Natural killer cell treated with Interleukin-12 subunit alpha and Interleukin-12 subunit beta and Interleukin-15 and Interleukin-18, amount 100 ng/mL, for 72 hours (primary cell): ENCODE results near the gene MEGF10. TPM values are rescaled to one million over a fixed set of nuclear protein-coding genes. Genes with fewer than 3 reads are reported as not detected.

Experiments
- ATAC-seq, 2 donors: fragments of 150-1000 bp; cut with Tn5 transposase in 1 of 2; sonication (Bioruptor Pico), chemical (Tn5 transposase) in 1 of 2; 2 replicates each; pipeline ENCODE4 v1.10.0; 2021
- DNase-seq: peaks from one replicate; pipeline ENCODE4 v3.0.0; 2022; ENCODE audit warnings: low spot score
- H3K27ac Mint-ChIP-seq, 2 donors: 1 replicate in 1 of 2; 2 replicates in 1 of 2; pipeline ENCODE4 v1.8.0; 2022; ENCODE audit warnings: mixed read lengths in 2 of 2, mild to moderate bottlenecking in 1 of 2, moderate library complexity in 1 of 2
- H3K27me3 Mint-ChIP-seq, 2 donors: 1 replicate in 1 of 2; 2 replicates in 1 of 2; pipeline ENCODE4 v1.8.0; 2022; ENCODE audit warnings: mixed read lengths in 2 of 2
- H3K36me3 Mint-ChIP-seq: one replicate; pipeline ENCODE4 v1.8.0; 2022; ENCODE audit warnings: mixed read lengths
- H3K4me1 Mint-ChIP-seq, 2 donors: 1 replicate in 1 of 2; 2 replicates in 1 of 2; pipeline ENCODE4 v1.8.0; 2022; ENCODE audit warnings: low read depth in 2 of 2, mixed read lengths in 2 of 2, mild to moderate bottlenecking in 1 of 2
- H3K4me3 Mint-ChIP-seq: one replicate; pipeline ENCODE4 v1.8.0; 2022; ENCODE audit warnings: mixed read lengths
- H3K9me3 Mint-ChIP-seq: 2 replicates; pipeline ENCODE4 v1.8.0; 2022; ENCODE audit warnings: mixed read lengths
- total RNA-seq, 2 donors: library from RNA; stranded (reverse); gene quantifications; one replicate each; pipeline ENCODE4 v1.2.3, GENCODE V29; 2022

MEGF10 gene
- total RNA-seq, 2 donors from 2014 or later: not detected

DNA sequence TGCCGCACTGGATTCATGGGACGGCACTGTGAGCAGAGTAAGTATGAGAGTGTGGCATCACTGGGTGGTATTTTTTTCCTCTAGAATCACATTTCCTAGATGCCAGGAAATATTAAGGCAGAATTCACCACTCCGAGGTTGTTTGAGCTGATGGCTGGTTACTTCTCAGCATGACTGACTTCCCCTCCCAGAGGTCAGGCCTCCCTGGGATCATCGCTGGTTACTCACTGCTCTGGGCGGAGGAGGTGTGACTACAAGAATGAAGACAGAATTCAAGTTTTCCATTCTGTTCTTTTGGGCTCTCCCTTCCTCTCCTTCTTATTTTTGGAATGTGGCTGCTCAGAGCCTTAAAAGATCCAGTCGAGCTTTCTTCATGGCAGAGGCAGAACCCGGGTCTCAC is 150.2 kb downstream of the MEGF10 start:
- no peaks in the 10 kb centered on the region for H3K9me3 Mint-ChIP-seq
- H3K27me3 Mint-ChIP-seq: peaks cover 5 to 24% of the 10 kb centered on the region in 2 donors
- H3K36me3 Mint-ChIP-seq: no peaks in the 10 kb centered on the region
- ATAC-seq (no peak), DNase-seq (no peak)
- H3K27ac Mint-ChIP-seq: no peak overlapping the region
- no peaks in the 10 kb centered on the region for H3K4me1 Mint-ChIP-seq
- no peak overlapping the region for H3K4me3 Mint-ChIP-seq

DNA sequence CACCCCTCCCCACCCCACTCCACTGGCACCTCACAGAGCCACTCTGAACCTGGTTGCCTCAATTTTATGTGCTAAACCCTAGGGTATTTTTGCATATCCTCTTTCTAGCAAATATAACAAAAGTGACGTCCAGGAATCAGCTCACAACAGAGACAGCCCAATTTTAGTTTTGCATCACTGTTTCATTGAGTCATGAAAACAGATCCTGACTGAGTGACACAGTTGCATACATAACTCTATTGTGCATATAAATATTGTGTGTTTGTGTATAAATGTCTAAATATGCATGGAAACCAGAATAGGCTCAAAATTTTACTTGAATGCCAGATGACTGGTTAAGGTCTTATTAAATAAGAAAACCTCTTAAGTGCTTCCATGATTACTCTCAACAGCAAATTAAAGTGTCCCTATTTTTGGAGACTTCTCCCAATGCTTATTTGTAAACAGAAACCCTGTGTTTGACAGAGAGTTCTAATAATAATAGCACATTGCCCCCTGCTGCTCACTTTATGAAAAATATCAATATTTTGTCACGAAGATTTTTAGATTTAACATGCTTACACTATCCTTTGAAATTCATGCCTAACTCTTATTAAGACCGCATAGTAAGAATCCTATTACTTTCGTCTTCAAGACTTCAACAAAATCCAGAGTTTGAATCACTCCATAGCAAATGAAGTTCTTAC is 151.3 kb downstream of the MEGF10 start:
- Mint-ChIP-seq H3K36me3 (no peaks in the 10 kb centered on the region), H3K4me3 (no peak overlapping the region), H3K27me3 (peaks cover 5 to 25% of the 10 kb centered on the region in 2 donors), H3K4me1 (no peaks in the 10 kb centered on the region), H3K9me3 (no peaks in the 10 kb centered on the region), H3K27ac (no peak overlapping the region)
- no peak for ATAC-seq
- no peak for DNase-seq

DNA sequence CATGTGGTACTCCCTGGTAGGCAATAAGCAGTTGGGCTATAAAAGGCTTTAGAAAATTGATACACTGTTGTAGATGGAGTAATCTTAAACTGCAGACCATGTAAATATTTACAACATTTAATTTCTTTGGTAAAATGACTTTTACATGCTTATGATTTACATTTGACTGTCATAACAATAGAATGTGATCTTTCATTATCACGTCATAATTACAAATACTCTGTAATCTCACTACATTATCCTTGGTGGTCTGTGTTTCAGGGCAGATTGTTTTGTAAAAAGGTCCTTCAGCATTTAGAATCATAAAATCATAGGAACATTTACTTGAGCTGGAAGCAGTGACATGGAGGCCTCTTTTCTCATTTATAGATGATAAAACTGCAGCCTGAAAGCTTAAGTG is 153.6 kb downstream of the MEGF10 start:
- no peak for DNase-seq
- Mint-ChIP-seq H3K27me3 (peaks cover 0 to 20% of the 10 kb centered on the region in 2 donors), H3K4me1 (no peaks in the 10 kb centered on the region), H3K9me3 (no peaks in the 10 kb centered on the region), H3K27ac (no peak overlapping the region), H3K4me3 (no peak overlapping the region), H3K36me3 (no peaks in the 10 kb centered on the region)
- no peak for ATAC-seq

DNA sequence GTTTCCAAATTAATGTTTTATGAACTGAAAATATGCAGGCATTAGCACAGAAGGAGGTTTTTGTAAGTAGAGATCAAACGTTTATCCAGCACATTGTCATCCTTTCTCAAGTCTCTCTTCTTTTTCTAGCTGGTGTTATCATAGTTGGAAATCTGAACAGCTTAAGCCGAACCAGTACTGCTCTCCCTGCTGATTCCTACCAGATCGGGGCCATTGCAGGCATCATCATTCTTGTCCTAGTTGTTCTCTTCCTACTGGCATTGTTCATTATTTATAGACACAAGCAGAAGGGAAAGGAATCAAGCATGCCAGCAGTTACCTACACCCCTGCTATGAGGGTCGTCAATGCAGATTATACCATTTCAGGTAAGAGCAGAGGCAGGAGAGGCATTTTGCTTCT is 154.7 kb downstream of the MEGF10 start:
- H3K36me3 Mint-ChIP-seq: no peaks in the 10 kb centered on the region
- no peak for ATAC-seq
- DNase-seq: no peak
- H3K9me3 Mint-ChIP-seq: no peaks in the 10 kb centered on the region
- no peaks in the 10 kb centered on the region for H3K4me1 Mint-ChIP-seq
- no peak overlapping the region for H3K27ac Mint-ChIP-seq
- no peak overlapping the region for H3K4me3 Mint-ChIP-seq
- H3K27me3 Mint-ChIP-seq: peaks cover 3 to 18% of the 10 kb centered on the region in 2 donors

DNA sequence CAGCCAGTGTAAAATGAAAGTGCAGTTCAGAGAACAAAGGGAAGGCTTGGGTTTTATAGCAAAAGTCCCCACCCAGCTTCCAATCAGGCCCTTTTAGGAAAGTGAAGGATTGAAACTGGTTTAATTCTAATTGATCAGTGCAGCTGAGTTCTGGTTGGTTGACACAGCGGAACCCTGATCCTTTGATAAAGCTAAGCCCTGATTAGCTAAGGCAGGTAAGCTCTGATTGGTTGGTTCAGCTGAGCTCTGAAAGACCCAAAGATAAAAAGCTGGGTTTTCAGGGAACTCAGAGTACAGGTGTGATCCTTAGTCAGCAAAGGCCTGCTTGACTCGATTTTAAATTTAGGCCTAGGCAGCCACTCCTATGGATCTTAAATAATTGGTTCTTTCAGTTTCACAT is 156.0 kb downstream of the MEGF10 start:
- H3K4me3 Mint-ChIP-seq: no peak overlapping the region
- DNase-seq: no peak
- no peak for ATAC-seq
- no peaks in the 10 kb centered on the region for H3K36me3 Mint-ChIP-seq
- H3K27ac Mint-ChIP-seq: no peak overlapping the region
- H3K9me3 Mint-ChIP-seq: no peaks in the 10 kb centered on the region
- H3K4me1 Mint-ChIP-seq: no peaks in the 10 kb centered on the region
- peaks cover 3 to 10% of the 10 kb centered on the region in 2 donors for H3K27me3 Mint-ChIP-seq

DNA sequence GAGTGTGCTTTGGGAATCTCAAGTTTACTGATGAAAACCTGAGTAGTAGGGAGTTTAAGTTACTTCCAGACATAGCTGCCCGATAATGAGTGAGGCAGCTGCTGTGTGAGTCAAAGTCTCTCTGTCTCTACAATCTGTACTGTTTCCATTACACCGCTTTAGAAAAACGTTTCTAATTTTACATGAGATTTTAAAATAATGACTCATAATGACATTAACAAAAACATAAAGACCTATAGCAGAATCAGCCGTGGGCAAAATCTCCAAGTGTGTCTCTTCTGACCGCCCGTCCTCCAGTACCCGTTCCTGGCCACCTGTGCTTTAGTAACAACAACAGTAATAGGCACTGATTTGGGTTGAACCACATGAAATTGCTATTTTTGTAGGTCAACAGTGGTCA is 157.2 kb downstream of the MEGF10 start:
- H3K9me3 Mint-ChIP-seq: no peaks in the 10 kb centered on the region
- DNase-seq: no peak
- ATAC-seq: no peak
- H3K4me1 Mint-ChIP-seq: no peaks in the 10 kb centered on the region
- H3K27me3 Mint-ChIP-seq: peaks cover 8 to 10% of the 10 kb centered on the region in 2 donors
- H3K4me3 Mint-ChIP-seq: no peak overlapping the region
- no peaks in the 10 kb centered on the region for H3K36me3 Mint-ChIP-seq
- H3K27ac Mint-ChIP-seq: no peak overlapping the region

DNA sequence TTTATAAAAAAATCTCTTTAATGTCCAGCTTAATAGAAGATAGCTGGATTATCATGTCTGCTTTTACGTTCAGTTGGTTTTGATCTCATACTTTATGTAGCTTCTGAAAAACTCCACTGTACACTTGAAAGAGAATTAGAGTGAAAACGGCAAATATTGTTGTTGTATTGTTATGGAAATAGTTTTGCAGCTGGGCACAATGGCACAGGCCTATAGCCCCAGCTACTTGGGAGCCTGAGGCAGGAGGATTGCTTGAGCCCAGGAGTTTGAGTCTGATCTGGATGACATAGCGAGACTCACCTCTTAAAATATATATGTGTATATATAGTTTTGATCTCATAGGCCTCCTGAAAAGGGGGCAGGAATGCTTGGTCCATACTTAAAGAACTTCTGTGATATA is 159.4 kb downstream of the MEGF10 start:
- no peaks in the 10 kb centered on the region for H3K36me3 Mint-ChIP-seq
- no peaks in the 10 kb centered on the region for H3K4me1 Mint-ChIP-seq
- no peak for ATAC-seq
- H3K27ac Mint-ChIP-seq: no peak overlapping the region
- no peak overlapping the region for H3K4me3 Mint-ChIP-seq
- H3K27me3 Mint-ChIP-seq: peaks cover 8 to 14% of the 10 kb centered on the region in 2 donors
- no peaks in the 10 kb centered on the region for H3K9me3 Mint-ChIP-seq
- no peak for DNase-seq

DNA sequence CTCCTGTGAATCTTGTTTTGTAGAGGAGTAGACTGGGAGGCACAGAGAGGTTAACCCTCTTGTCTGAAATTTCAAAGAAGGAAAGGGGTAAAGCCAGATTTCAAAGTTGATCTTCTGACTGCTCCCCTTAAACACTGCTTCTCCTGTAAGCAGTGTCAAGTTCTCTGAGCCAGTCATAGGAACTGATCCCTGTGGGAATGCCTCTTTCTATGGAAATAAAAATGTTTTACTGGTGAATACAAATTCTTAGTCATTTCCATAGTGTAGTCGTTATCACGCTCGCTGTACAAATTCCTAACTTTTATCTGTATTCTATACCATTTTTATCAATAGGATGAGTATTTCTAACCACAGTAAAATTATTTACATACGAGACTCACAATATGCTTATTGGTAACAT is 160.5 kb downstream of the MEGF10 start:
- Mint-ChIP-seq H3K27ac (no peak overlapping the region), H3K27me3 (peaks cover 0 to 14% of the 10 kb centered on the region in 2 donors), H3K4me3 (no peak overlapping the region), H3K4me1 (no peaks in the 10 kb centered on the region), H3K36me3 (no peaks in the 10 kb centered on the region), H3K9me3 (no peaks in the 10 kb centered on the region)
- DNase-seq (no peak), ATAC-seq (no peak)

DNA sequence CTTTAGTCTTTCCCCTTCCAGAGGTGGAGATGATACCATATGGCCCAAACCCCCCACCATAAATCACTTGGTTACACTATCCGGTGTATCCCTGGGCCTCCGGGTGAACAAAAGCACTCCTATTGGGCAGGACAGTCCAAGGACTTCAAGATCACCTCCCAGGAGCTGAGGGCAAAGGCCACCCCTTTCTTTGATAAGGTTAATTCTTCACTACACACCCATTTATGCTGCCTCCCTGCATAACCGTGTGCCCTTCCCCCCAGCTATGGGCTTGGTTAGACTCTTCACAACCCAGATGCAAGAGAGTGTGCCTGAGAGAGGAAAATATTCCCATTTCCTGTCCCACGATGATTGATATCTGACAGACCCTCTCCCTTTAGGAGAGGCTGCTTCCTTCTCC is 162.0 kb downstream of the MEGF10 start:
- ATAC-seq (peak; percentile 27 to 50), DNase-seq (no peak)
- no peak overlapping the region for H3K4me3 Mint-ChIP-seq
- no peaks in the 10 kb centered on the region for H3K9me3 Mint-ChIP-seq
- H3K4me1 Mint-ChIP-seq: no peaks in the 10 kb centered on the region
- H3K27ac Mint-ChIP-seq: no peak overlapping the region
- H3K27me3 Mint-ChIP-seq: peaks cover 0 to 14% of the 10 kb centered on the region in 2 donors
- H3K36me3 Mint-ChIP-seq: no peaks in the 10 kb centered on the region

DNA sequence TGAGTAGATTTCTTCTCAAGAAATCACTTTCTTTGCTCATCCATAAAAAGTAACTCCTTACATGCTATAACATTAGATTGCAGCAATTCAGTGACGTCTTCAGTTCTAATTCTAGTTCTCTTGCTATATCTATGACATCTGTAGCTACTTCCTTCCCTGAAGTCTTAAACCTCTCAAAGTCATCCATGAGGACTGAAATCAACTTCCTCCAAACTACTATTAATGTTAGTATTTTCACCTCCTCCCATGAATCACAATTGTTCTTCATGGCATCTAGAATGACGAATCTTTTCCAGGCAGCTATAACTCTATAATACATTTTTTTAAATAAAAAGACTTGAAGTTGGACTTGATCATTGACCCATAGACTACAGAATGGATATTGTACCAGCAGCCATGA is 180.6 kb downstream of the MEGF10 start:
- Mint-ChIP-seq H3K9me3 (no peaks in the 10 kb centered on the region), H3K27ac (no peak overlapping the region), H3K27me3 (peaks cover 20 to 34% of the 10 kb centered on the region in 2 donors), H3K4me1 (no peaks in the 10 kb centered on the region), H3K4me3 (no peak overlapping the region), H3K36me3 (no peaks in the 10 kb centered on the region)
- no peak for DNase-seq
- no peak for ATAC-seq

DNA sequence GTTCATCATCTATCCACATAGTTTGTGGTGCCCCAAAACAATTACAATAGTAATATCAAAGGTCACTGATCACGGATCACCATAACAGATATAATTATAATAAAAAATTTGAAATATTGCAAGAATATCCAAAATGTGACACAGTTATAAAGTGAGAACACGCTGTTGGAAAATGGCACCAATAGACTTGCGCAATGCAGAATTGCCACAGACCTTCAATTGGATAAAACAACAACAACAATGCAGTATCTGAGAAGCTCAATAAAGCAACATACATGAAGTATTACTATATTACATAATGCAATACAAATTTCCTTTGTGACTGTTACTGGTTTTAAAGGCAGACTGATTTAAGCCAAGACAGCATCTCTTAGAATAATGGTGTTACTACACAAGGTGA is 182.1 kb downstream of the MEGF10 start:
- no peaks in the 10 kb centered on the region for H3K4me1 Mint-ChIP-seq
- H3K9me3 Mint-ChIP-seq: no peaks in the 10 kb centered on the region
- H3K27ac Mint-ChIP-seq: no peak overlapping the region
- H3K27me3 Mint-ChIP-seq: peaks cover 20 to 22% of the 10 kb centered on the region in 2 donors
- no peak for DNase-seq
- H3K36me3 Mint-ChIP-seq: no peaks in the 10 kb centered on the region
- no peak for ATAC-seq
- no peak overlapping the region for H3K4me3 Mint-ChIP-seq

DNA sequence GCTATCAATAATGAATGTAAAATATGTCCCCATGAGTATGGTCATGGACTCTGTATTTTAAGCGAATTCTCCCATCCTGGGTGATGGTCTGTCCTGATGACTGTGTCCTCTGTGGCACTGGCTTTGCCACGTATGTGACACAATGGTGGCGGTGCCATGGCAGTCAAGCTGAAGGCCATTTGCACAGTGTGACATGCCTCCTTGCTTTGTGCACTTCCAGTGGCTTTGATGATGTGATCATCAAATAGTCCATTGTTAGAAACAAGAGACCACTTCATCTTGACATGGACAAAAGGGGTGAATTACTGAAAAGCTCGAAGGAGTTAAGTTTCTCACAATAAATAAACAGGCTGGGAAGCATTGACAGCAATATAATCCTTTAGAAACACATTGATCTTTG is 195.9 kb downstream of the MEGF10 start:
- no peak for DNase-seq
- no peaks in the 10 kb centered on the region for H3K9me3 Mint-ChIP-seq
- no peak overlapping the region for H3K27ac Mint-ChIP-seq
- no peak for ATAC-seq
- no peaks in the 10 kb centered on the region for H3K4me1 Mint-ChIP-seq
- H3K36me3 Mint-ChIP-seq: no peaks in the 10 kb centered on the region
- peaks cover 14 to 19% of the 10 kb centered on the region in 2 donors for H3K27me3 Mint-ChIP-seq
- no peak overlapping the region for H3K4me3 Mint-ChIP-seq

DNA sequence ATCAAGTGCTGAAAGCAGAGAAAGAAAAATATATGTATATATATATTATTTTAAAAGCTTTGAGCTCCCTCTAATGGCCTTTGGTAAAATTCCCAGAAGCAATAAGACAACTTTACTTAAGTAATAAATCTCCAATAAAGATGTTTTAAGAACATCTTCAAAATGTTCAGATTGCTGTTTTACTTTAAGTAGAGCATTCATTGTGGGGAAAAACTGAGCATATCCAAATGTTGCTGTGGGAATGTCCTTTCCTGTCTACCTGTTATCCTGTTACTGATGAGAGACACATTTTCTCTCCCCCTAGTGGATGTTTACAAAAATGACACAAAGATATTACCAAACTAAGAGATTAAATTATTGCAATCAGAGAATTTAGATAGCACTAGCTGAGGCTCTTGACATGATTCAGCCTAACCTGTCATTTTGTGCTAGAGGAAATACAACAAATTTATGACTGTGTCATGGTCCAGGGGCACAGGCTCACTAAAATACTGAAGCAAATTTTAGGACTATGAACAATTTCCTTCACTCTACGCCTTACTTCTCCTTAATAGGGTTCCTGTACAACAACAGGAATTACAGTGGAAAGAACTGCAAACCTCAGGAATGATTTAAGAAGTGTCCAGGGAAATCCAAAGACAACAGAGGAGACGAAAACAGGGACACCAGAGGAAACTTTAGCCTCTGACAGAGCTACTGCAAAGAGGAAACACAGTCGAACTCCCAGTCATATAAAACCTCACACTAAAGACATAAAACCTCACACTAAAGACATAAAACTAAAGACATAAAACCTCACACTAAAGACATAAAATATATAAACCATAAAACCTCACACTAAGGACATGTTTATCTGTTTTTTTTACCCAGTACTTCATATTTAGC is 202.5 kb downstream of the MEGF10 start:
- ATAC-seq (no peak), DNase-seq (no peak)
- no peaks in the 10 kb centered on the region for H3K4me1 Mint-ChIP-seq
- H3K36me3 Mint-ChIP-seq: no peaks in the 10 kb centered on the region
- no peaks in the 10 kb centered on the region for H3K9me3 Mint-ChIP-seq
- H3K4me3 Mint-ChIP-seq: no peak overlapping the region
- H3K27me3 Mint-ChIP-seq: peaks cover 22 to 52% of the 10 kb centered on the region in 2 donors
- H3K27ac Mint-ChIP-seq: no peak overlapping the region

DNA sequence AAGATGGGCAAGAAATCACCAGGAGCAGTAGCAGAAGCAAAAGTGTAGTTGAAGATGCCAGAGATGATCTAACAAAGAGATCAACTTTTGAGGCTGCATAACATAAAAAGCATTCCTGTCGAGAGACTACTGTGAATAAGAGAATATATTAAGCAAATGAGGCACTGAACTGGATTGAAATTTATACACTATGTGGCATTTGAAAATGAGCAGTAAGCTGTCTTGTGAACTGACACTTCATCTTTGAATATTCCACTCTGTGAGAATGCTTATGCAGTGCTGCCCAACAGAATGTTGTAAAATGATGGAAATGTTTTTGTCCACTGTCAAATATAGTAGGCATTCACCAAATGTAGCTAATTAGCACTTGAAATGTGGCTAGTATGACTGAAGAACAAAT is 208.0 kb downstream of the MEGF10 start:
- Mint-ChIP-seq H3K4me3 (no peak overlapping the region), H3K9me3 (no peaks in the 10 kb centered on the region), H3K27ac (no peak overlapping the region), H3K27me3 (peaks cover 11 to 49% of the 10 kb centered on the region in 2 donors), H3K36me3 (no peaks in the 10 kb centered on the region), H3K4me1 (no peaks in the 10 kb centered on the region)
- ATAC-seq (no peak), DNase-seq (no peak)
